ENCODE measurements around the gene DMD. TPM values are rescaled to one million over a fixed set of nuclear protein-coding genes. Genes with fewer than 3 reads are reported as not detected.

Gene DMD
- total RNA-seq, 1 donor from 2014 or later = 23.9 TPM

DNA sequence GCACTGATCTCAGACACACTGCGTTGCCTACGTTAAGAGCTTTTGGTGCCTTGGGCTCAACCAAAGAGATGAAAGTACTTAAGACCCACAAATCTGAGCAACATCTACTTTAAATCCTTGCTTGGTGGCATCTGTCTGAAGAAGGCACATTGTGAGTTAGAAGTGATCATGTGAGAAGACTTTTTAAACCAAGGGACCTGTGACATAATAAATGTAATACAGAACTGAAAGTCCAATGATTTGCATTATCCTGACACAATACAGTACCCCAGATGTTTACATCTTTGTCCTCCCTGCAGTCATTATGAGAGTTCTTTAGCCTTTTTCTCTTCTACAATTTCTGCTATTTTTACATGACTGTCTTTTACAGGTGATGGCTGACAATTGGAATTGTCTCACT is 2042.8 kb downstream of the DMD start:
- TF ChIP-seq, protein P1, sequence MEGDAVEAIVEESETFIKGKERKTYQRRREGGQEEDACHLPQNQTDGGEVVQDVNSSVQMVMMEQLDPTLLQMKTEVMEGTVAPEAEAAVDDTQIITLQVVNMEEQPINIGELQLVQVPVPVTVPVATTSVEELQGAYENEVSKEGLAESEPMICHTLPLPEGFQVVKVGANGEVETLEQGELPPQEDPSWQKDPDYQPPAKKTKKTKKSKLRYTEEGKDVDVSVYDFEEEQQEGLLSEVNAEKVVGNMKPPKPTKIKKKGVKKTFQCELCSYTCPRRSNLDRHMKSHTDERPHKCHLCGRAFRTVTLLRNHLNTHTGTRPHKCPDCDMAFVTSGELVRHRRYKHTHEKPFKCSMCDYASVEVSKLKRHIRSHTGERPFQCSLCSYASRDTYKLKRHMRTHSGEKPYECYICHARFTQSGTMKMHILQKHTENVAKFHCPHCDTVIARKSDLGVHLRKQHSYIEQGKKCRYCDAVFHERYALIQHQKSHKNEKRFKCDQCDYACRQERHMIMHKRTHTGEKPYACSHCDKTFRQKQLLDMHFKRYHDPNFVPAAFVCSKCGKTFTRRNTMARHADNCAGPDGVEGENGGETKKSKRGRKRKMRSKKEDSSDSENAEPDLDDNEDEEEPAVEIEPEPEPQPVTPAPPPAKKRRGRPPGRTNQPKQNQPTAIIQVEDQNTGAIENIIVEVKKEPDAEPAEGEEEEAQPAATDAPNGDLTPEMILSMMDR (IDR thresholded peaks at IDR 0.05; ENCODE audit: unreplicated experiment) = no peak
- H3K27me3 Mint-ChIP-seq = no peaks in the 10 kb centered on the region
- no peak overlapping the region for H3K4me3 Mint-ChIP-seq (ENCODE audit: low read depth)
- peaks cover 17% of the 10 kb centered on the region for H3K4me1 Mint-ChIP-seq (ENCODE audit: low read depth)
- peaks cover 31% of the 10 kb centered on the region for H3K36me3 Mint-ChIP-seq (ENCODE audit: insufficient read depth)
- no peak for DNase-seq (ENCODE audit: low spot score, unreplicated experiment)
- H3K9me3 Mint-ChIP-seq (ENCODE audit: low read depth) = peaks cover 47% of the 10 kb centered on the region
- no peak overlapping the region for H3K27ac Mint-ChIP-seq

DNA sequence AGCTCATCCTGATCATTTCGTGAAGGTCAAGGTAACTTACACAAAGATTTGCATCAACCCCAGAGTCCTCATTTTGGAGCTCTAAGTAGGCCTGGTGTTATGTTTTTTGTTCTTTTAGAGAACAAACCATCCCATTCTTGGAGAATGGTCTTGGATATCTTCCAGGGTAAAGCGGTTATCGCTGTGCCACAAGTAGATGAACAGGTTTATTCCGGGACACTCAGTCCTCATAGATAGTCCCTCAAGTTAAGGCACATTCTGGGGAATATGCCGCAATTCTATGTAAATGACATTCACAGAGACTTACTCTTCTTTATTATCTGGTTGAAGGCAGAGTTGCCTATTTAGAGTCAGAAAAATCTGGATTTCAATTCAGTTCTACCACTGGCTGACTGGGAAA is 2044.5 kb downstream of the DMD start:
- Mint-ChIP-seq H3K27me3 (no peaks in the 10 kb centered on the region), H3K4me1 (ENCODE audit: low read depth) (peaks cover 15% of the 10 kb centered on the region), H3K27ac (no peak overlapping the region), H3K4me3 (ENCODE audit: low read depth) (no peak overlapping the region), H3K9me3 (ENCODE audit: low read depth) (peaks cover 57% of the 10 kb centered on the region), H3K36me3 (ENCODE audit: insufficient read depth) (peaks cover 39% of the 10 kb centered on the region)
- TF ChIP-seq, protein P1 (IDR thresholded peaks at IDR 0.05; ENCODE audit: unreplicated experiment) = no peak
- no peak for DNase-seq (ENCODE audit: low spot score, unreplicated experiment)

DNA sequence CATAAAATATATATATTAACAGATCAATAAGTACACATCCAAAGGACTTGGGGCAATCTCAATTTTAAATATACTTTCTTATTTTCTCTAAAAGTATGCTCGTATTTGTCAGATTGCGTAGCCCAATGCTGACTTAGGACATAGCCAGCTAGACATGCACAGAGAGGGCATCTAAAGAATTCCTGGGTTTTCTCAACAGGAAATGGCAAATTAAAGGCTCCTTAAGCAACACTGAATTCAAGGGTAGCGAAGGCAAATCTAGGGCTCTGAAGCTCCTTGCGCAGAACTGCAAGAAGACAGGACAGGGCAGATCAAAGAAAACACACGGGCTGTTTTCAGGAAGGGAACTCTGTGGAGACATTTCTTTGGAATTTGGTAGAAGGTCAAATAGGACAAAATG is 2044.9 kb downstream of the DMD start:
- peaks cover 58% of the 10 kb centered on the region for H3K9me3 Mint-ChIP-seq (ENCODE audit: low read depth)
- no peaks in the 10 kb centered on the region for H3K27me3 Mint-ChIP-seq
- H3K4me1 Mint-ChIP-seq (ENCODE audit: low read depth) = peaks cover 15% of the 10 kb centered on the region
- TF ChIP-seq, protein P1 (IDR thresholded peaks at IDR 0.05; ENCODE audit: unreplicated experiment) = no peak
- H3K4me3 Mint-ChIP-seq (ENCODE audit: low read depth) = no peak overlapping the region
- DNase-seq (ENCODE audit: low spot score, unreplicated experiment) = no peak
- H3K27ac Mint-ChIP-seq = no peak overlapping the region
- peaks cover 41% of the 10 kb centered on the region for H3K36me3 Mint-ChIP-seq (ENCODE audit: insufficient read depth)

DNA sequence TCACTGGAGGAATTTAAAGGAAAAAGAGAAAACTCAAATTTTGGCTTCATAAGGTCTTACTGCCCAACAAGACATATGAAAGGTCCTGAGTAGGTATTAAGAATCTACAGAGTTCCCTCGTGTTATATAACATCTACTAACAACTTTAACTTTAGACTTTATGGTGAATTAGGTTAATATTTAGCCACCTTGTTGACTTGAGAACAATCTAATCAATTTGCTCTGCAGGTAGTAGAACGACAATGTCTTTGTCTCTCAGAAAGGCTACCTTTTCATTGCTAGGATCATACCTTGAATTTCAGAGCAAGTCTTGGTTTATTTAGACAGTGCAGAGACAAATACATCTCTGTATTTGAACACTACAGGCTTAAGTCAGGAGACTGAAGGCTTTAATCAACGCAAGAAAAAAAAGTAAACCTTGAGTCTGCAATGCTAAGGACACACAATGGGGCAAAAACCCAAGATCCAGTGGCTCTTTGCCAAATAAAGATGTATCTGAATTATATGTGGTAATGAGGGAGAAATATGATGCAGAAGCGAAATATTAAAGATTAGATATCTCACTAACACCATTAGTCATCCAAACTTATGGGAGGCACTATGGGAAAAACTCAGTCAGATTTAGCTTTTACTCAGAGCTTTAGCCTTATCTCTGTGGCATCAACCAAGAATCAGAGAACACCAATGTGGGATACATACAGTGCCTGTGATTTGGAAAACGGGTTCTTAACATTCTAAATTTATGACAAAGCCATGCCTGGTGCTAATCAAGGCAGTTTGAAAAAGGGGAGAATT is 2045.9 kb downstream of the DMD start:
- Mint-ChIP-seq H3K9me3 (ENCODE audit: low read depth) (peaks cover 54% of the 10 kb centered on the region), H3K4me3 (ENCODE audit: low read depth) (no peak overlapping the region), H3K27me3 (no peaks in the 10 kb centered on the region), H3K4me1 (ENCODE audit: low read depth) (peaks cover 15% of the 10 kb centered on the region), H3K27ac (peak overlapping the region; percentile 67), H3K36me3 (ENCODE audit: insufficient read depth) (peaks cover 41% of the 10 kb centered on the region)
- no peak for DNase-seq (ENCODE audit: low spot score, unreplicated experiment)
- TF ChIP-seq, protein P1 (IDR thresholded peaks at IDR 0.05; ENCODE audit: unreplicated experiment) = no peak

DNA sequence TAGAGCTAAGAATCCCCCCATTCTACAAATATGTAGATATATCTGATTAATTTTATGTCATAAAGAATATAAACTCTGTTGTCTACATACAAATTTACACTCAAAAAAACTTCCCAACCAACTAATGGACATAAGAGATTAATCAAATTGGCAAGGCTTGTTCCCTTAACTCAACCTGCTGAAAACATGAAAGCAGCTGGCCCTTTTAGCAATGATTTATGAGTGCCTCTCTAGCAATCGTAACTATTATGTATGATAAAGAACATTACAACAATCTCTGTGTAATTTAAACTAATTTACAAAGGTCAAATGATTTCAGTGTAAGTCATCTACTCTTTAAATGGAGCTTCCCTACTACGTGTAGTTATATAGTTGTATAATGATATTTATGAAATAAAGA is 2056.4 kb downstream of the DMD start:
- H3K27ac Mint-ChIP-seq = no peak overlapping the region
- no peaks in the 10 kb centered on the region for H3K27me3 Mint-ChIP-seq
- no peak overlapping the region for H3K4me3 Mint-ChIP-seq (ENCODE audit: low read depth)
- peaks cover 2% of the 10 kb centered on the region for H3K4me1 Mint-ChIP-seq (ENCODE audit: low read depth)
- H3K9me3 Mint-ChIP-seq (ENCODE audit: low read depth) = peaks cover 25% of the 10 kb centered on the region
- TF ChIP-seq, protein P1 (IDR thresholded peaks at IDR 0.05; ENCODE audit: unreplicated experiment) = no peak
- H3K36me3 Mint-ChIP-seq (ENCODE audit: insufficient read depth) = peaks cover 8% of the 10 kb centered on the region
- no peak for DNase-seq (ENCODE audit: low spot score, unreplicated experiment)
